WTC11 (cell line): ENCODE measurements around the gene SSRP1. TPM values are rescaled to one million over a fixed set of nuclear protein-coding genes. Genes with fewer than 3 reads are reported as not detected.

ENCODE experiments used
- ATAC-seq: fragments of 200-7000 bp; cut with Tn5 transposase; 2 replicates; pipeline ENCODE4 v1.10.0; 2021; ENCODE audit warnings: mild to moderate bottlenecking, moderate library complexity
- CTCF ChIA-PET: fragments of 300-600 bp; sonication (Branson Sonifier 250); formaldehyde crosslinking; loops from one replicate; lab custom pipeline; 2021; ENCODE audit warnings: antibody characterized with exemption; lab: Charles Lee
- POLR2A ChIA-PET: fragments of 350-600 bp; sonication (Branson Sonifier 250); formaldehyde crosslinking; loops from one replicate; lab custom pipeline; 2021; ENCODE audit warnings: antibody characterized with exemption; lab: Charles Lee
- DNase-seq: peaks from one replicate; pipeline ENCODE4 v3.0.0; 2021; ENCODE audit warnings: low spot score
- H3K27ac Mint-ChIP-seq: 2 replicates; pipeline ENCODE4 v1.8.0; 2021; ENCODE audit warnings: mixed read lengths
- H3K27me3 Mint-ChIP-seq: 2 replicates; pipeline ENCODE4 v1.8.0; 2021; ENCODE audit warnings: low read depth, mild to moderate bottlenecking, moderate library complexity, mixed read lengths
- H3K36me3 Mint-ChIP-seq: 2 replicates; pipeline ENCODE4 v1.8.0; 2021; ENCODE audit warnings: mixed read lengths
- H3K4me1 Mint-ChIP-seq: 2 replicates; pipeline ENCODE4 v1.8.0; 2022; ENCODE audit warnings: mixed read lengths
- H3K4me3 Mint-ChIP-seq: 2 replicates; pipeline ENCODE4 v1.8.0; 2021; ENCODE audit warnings: mild to moderate bottlenecking, moderate library complexity, mixed read lengths
- H3K9me3 Mint-ChIP-seq: 2 replicates; pipeline ENCODE4 v1.8.0; 2021; ENCODE audit warnings: mixed read lengths
- AFF4 ChIP-seq: sonication (generic); formaldehyde crosslinking; IDR thresholded peaks from 2 replicates; pipeline ENCODE4 v1.8.1; 2023; ENCODE audit warnings: mild to moderate bottlenecking, missing genetic modification reagents, borderline replicate concordance
- ATF3 ChIP-seq: sonication (generic); formaldehyde crosslinking; conservative IDR thresholded peaks from 2 replicates; pipeline ENCODE4 v1.8.1; 2022; ENCODE audit warnings: mild to moderate bottlenecking, missing genetic modification reagents
- CBFB ChIP-seq: sonication (generic); formaldehyde crosslinking; IDR thresholded peaks from 2 replicates; pipeline ENCODE4 v1.8.1; 2022; ENCODE audit warnings: mild to moderate bottlenecking, low read depth, missing genetic modification reagents
- ELF4 ChIP-seq: sonication (generic); formaldehyde crosslinking; IDR thresholded peaks from 2 replicates; pipeline ENCODE4 v1.8.1; 2022; ENCODE audit warnings: low read depth, mild to moderate bottlenecking, moderate library complexity, missing genetic modification reagents
- FOXK1 ChIP-seq: sonication (generic); formaldehyde crosslinking; IDR thresholded peaks from 2 replicates; pipeline ENCODE4 v1.8.0; 2022; ENCODE audit warnings: mild to moderate bottlenecking, moderate library complexity, missing genetic modification reagents
- GABPB1 ChIP-seq: sonication (generic); formaldehyde crosslinking; IDR thresholded peaks from 2 replicates; pipeline ENCODE4 v1.8.1; 2023; ENCODE audit warnings: mild to moderate bottlenecking, missing genetic modification reagents
- GRHL2 ChIP-seq: fragments of 250-450 bp; sonication (Bioruptor Pico); IDR thresholded peaks from 2 replicates; pipeline ENCODE4 v1.8.0; 2022; ENCODE audit warnings: mild to moderate bottlenecking, moderate library complexity; ENCODE audit not compliant: insufficient replicate concordance, severe bottlenecking
- GTF2I ChIP-seq: fragments of 250-450 bp; sonication (Bioruptor Pico); conservative IDR thresholded peaks from 2 replicates; pipeline ENCODE4 v1.4.0; 2021; ENCODE audit warnings: mild to moderate bottlenecking
- JAZF1 ChIP-seq: fragments of 250-450 bp; sonication (Bioruptor Pico); IDR thresholded peaks from 2 replicates; pipeline ENCODE4 v1.9.0; 2021; ENCODE audit warnings: moderate library complexity, mild to moderate bottlenecking, inconsistent platforms
- NFE2L1 ChIP-seq: sonication (generic); formaldehyde crosslinking; IDR thresholded peaks from 2 replicates; pipeline ENCODE4 v1.8.1; 2023; ENCODE audit warnings: missing genetic modification reagents
- PREB ChIP-seq: sonication (generic); formaldehyde crosslinking; IDR thresholded peaks from 2 replicates; pipeline ENCODE4 v1.8.1; 2022; ENCODE audit warnings: mild to moderate bottlenecking, missing genetic modification reagents, moderate library complexity, borderline replicate concordance
- PRRX2 ChIP-seq: fragments of 250-450 bp; sonication (Bioruptor Pico); IDR thresholded peaks from 2 replicates; pipeline ENCODE4 v1.8.0; 2021; ENCODE audit warnings: mild to moderate bottlenecking
- RELA ChIP-seq: sonication (generic); formaldehyde crosslinking; IDR thresholded peaks from 2 replicates; pipeline ENCODE4 v1.8.1; 2022; ENCODE audit warnings: missing genetic modification reagents, mild to moderate bottlenecking, borderline replicate concordance
- SP1 ChIP-seq: sonication (generic); formaldehyde crosslinking; conservative IDR thresholded peaks from 2 replicates; pipeline ENCODE4 v1.8.1; 2022; ENCODE audit warnings: missing genetic modification reagents
- TCF7 ChIP-seq: sonication (generic); formaldehyde crosslinking; IDR thresholded peaks from 2 replicates; pipeline ENCODE4 v1.8.0; 2022; ENCODE audit warnings: mild to moderate bottlenecking, low read depth, missing genetic modification reagents, moderate library complexity
- TEAD4 ChIP-seq: sonication (generic); formaldehyde crosslinking; IDR thresholded peaks from 2 replicates; pipeline ENCODE4 v1.8.0; 2022; ENCODE audit warnings: mild to moderate bottlenecking, missing genetic modification reagents
- ZBTB21 ChIP-seq: sonication (generic); formaldehyde crosslinking; IDR thresholded peaks from 2 replicates; pipeline ENCODE4 v1.8.1; 2023; ENCODE audit warnings: mild to moderate bottlenecking, missing genetic modification reagents, borderline replicate concordance
- ZNF396 ChIP-seq: fragments of 250-450 bp; sonication (Bioruptor Pico); IDR thresholded peaks from 2 replicates; pipeline ENCODE4 v1.8.0; 2021; ENCODE audit warnings: mild to moderate bottlenecking, moderate library complexity, borderline replicate concordance
- ZNF416 ChIP-seq: fragments of 250-450 bp; sonication (Bioruptor Pico); IDR thresholded peaks from 2 replicates; pipeline ENCODE4 v1.9.0; 2021; ENCODE audit warnings: mild to moderate bottlenecking, inconsistent platforms
- ZNF423 ChIP-seq: fragments of 250-450 bp; sonication (Bioruptor Pico); IDR thresholded peaks from 2 replicates; pipeline ENCODE4 v2.1.2; 2022; ENCODE audit warnings: mild to moderate bottlenecking, moderate library complexity
- total RNA-seq: library from RNA; stranded (reverse); gene quantifications from 3 replicates; pipeline ENCODE4 v1.2.3, GENCODE V29; 2021
- TF ChIP-seq, protein P1 (sequence below): sonication (generic); formaldehyde crosslinking; IDR thresholded peaks from 2 replicates; pipeline ENCODE4 v1.8.1; 2023; ENCODE audit warnings: mild to moderate bottlenecking, missing genetic modification reagents, moderate library complexity
- TF ChIP-seq, protein P2 (sequence below): sonication (generic); formaldehyde crosslinking; IDR thresholded peaks from 2 replicates; pipeline ENCODE4 v1.8.0; 2022; ENCODE audit warnings: mild to moderate bottlenecking, missing genetic modification reagents
- TF ChIP-seq, protein P3 (sequence below): sonication (generic); formaldehyde crosslinking; IDR thresholded peaks from 2 replicates; pipeline ENCODE4 v1.8.0; 2023; ENCODE audit warnings: missing genetic modification reagents, mild to moderate bottlenecking, borderline replicate concordance

The SSRP1 gene
- total RNA-seq, 1 experiment from 2014 or later, result 228 TPM

DNA sequence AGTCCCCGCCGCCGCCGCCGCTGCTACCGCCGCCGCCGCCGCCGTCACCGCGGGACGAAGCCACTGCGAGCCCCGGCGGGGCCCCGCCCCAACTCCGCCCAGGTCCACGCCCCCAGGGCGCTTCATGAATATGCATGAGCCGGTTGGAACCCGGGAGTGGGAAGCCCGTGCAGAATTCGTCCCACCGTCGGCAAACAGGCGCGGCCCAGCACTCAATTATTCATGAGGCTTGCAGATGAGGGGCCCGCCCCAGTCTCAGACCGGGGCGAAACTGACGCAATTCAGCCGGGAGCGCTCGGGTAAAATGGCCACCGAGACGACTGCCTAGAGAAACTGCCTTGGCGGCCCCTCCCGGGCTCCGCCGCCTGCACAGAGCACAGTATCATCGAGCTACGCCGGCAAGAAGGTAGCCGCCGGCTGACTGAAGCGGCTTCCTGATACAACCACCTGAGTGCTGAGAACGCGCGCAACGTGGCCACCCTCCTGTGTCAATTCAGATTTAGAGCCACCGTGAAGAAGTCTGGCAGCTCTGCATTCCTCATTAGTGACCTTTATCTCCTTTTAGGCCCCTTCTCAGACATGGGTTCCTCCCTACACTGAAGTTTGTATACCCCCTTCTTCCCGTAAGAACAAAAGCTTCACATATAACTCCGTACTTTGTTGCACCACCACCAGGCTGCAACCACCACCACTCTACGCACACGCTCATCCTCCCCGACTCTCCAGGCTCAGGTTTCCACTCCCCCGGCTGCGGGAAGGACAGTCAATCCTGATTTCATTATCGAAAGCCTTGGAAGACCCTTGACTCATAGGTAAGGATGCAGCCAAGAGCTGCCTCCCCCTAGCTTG lies 10.6 kb downstream of the SSRP1 start, which contains the start of gene TNKS1BP1:
Gene TNKS1BP1 (minus strand): TSS at position 67 of the 849 bp plus-strand sequence. CDS start 3,067 bp downstream, outside the sequence.
- peak; percentile 97 for DNase-seq
- Mint-ChIP-seq H3K4me1 (peaks cover 49% of the 10 kb centered on the region), H3K9me3 (no peaks in the 10 kb centered on the region), H3K4me3 (peak within 1 kb of the TSS; percentile 88), H3K27ac (peak within 1 kb of the TSS; percentile 100), H3K36me3 (peaks cover 51% of the 10 kb centered on the region), H3K27me3 (no peaks in the 10 kb centered on the region)
- CTCF ChIA-PET, result interaction anchor here (0.9 to 3.7 kb wide), 10 partner anchors 10 to 319 kb away, joined by 3 to 20 read pairs (median 6); partner anchors contain the start of genes P2RX3 and SSRP1
- POLR2A ChIA-PET, result interaction anchor here (0.6 to 2.9 kb wide), 8 partner anchors 9 to 315 kb away, joined by 3 to 29 read pairs (median 6); partner anchors contain the start of gene SSRP1
- TF ChIP-seq TCF7 (CRISPR knock-in tag) (no peak), TEAD4 (CRISPR knock-in tag) (no peak), RELA (CRISPR knock-in tag) (no peak), FOXK1 (CRISPR knock-in tag) (0 out of 2 replicates have a peak, but pooled peaks have one; percentile 18), ELF4 (CRISPR knock-in tag) (no peak), CBFB (no peak), PREB (no peak), ZNF416 (CRISPR knock-in tag) (peak; percentile 11; the same call in 1 of the 2 replicates), SP1 (CRISPR knock-in tag) (peak; percentile 79), ZNF423 (CRISPR knock-in tag) (no peak), GABPB1 (CRISPR knock-in tag) (peak; percentile 98), ATF3 (CRISPR knock-in tag) (no peak), GTF2I (CRISPR knock-in tag) (no peak), JAZF1 (CRISPR knock-in tag) (no peak), AFF4 (no peak), GRHL2 (CRISPR knock-in tag) (no peak), ZNF396 (CRISPR knock-in tag) (no peak), PRRX2 (no peak), ZBTB21 (no peak), NFE2L1 (no peak)
- TF ChIP-seq, protein P1, sequence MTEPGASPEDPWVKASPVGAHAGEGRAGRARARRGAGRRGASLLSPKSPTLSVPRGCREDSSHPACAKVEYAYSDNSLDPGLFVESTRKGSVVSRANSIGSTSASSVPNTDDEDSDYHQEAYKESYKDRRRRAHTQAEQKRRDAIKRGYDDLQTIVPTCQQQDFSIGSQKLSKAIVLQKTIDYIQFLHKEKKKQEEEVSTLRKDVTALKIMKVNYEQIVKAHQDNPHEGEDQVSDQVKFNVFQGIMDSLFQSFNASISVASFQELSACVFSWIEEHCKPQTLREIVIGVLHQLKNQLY (CRISPR knock-in tag), result no peak
- TF ChIP-seq, protein P2, sequence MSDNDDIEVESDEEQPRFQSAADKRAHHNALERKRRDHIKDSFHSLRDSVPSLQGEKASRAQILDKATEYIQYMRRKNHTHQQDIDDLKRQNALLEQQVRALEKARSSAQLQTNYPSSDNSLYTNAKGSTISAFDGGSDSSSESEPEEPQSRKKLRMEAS, result peak; percentile 75
- TF ChIP-seq, protein P3, sequence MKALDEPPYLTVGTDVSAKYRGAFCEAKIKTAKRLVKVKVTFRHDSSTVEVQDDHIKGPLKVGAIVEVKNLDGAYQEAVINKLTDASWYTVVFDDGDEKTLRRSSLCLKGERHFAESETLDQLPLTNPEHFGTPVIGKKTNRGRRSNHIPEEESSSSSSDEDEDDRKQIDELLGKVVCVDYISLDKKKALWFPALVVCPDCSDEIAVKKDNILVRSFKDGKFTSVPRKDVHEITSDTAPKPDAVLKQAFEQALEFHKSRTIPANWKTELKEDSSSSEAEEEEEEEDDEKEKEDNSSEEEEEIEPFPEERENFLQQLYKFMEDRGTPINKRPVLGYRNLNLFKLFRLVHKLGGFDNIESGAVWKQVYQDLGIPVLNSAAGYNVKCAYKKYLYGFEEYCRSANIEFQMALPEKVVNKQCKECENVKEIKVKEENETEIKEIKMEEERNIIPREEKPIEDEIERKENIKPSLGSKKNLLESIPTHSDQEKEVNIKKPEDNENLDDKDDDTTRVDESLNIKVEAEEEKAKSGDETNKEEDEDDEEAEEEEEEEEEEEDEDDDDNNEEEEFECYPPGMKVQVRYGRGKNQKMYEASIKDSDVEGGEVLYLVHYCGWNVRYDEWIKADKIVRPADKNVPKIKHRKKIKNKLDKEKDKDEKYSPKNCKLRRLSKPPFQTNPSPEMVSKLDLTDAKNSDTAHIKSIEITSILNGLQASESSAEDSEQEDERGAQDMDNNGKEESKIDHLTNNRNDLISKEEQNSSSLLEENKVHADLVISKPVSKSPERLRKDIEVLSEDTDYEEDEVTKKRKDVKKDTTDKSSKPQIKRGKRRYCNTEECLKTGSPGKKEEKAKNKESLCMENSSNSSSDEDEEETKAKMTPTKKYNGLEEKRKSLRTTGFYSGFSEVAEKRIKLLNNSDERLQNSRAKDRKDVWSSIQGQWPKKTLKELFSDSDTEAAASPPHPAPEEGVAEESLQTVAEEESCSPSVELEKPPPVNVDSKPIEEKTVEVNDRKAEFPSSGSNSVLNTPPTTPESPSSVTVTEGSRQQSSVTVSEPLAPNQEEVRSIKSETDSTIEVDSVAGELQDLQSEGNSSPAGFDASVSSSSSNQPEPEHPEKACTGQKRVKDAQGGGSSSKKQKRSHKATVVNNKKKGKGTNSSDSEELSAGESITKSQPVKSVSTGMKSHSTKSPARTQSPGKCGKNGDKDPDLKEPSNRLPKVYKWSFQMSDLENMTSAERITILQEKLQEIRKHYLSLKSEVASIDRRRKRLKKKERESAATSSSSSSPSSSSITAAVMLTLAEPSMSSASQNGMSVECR (CRISPR knock-in tag), result peak; percentile 49; the same call in 1 of the 2 replicates
- TF ChIP-seq, all 79 proteins: peak for 6
- peak; percentile 86 for ATAC-seq
